T-cell (primary cell): ENCODE data around the gene MMP23B. TPM values are rescaled to one million over a fixed set of nuclear protein-coding genes. Genes with fewer than 3 reads are reported as not detected.

Experiments used
- ATAC-seq, 4 experiments: fragments of 200-7000 bp in 3 of 4; fragments of 150-1000 bp in 1 of 4; cut with Tn5 transposase; replicated peaks in 1 of 4; 1 replicate in 3 of 4; 2 replicates in 1 of 4; pipeline ENCODE4 v1.10.0; 2021; ENCODE audit warnings: moderate library complexity in 3 of 4, mild to moderate bottlenecking in 2 of 4, moderate number of reproducible peaks in 1 of 4
- CTCF ChIA-PET, 2 donors: fragments of 300-600 bp; sonication (Branson Sonifier 250); formaldehyde crosslinking; loops; one replicate each; lab custom pipeline; 2022; ENCODE audit warnings: antibody characterized with exemption in 2 of 2; lab: Charles Lee
- POLR2A ChIA-PET, 2 donors: fragments of 300-600 bp; sonication (Branson Sonifier 250); formaldehyde crosslinking; loops; one replicate each; lab custom pipeline; 2022; ENCODE audit warnings: antibody characterized with exemption in 2 of 2; lab: Charles Lee
- DNase-seq, 35 experiments: peaks; one replicate each; pipeline versions ENCODE4 v3.0.0 to v3.0.0-alpha.2; 2013 to 2023
- H3K27ac ChIP-seq: one replicate; pipeline ENCODE4 v1.5.1; 2013; ENCODE audit warnings: low read length
- H3K27me3 ChIP-seq, 2 experiments: replicated peaks in 1 of 2; 1 replicate in 1 of 2; 2 replicates in 1 of 2; pipeline versions ENCODE4 v1.6.1 to v1.7.0; 2013; ENCODE audit warnings: low read length in 1 of 2, mixed read lengths in 1 of 2; ENCODE audit not compliant: control insufficient read depth in 2 of 2, insufficient read depth in 2 of 2; ENCODE audit errors: extremely low read depth in 1 of 2
- H3K36me3 ChIP-seq, 2 donors: 1 replicate in 1 of 2; 2 replicates in 1 of 2; pipeline versions ENCODE4 v1.6.1 to v1.7.0; 2013; ENCODE audit warnings: low read length in 1 of 2; ENCODE audit not compliant: control insufficient read depth in 2 of 2, insufficient read depth in 1 of 2; ENCODE audit errors: extremely low read depth in 1 of 2
- H3K4me1 ChIP-seq, 2 experiments: 1 replicate in 1 of 2; 2 replicates in 1 of 2; pipeline versions ENCODE4 v1.6.1 to v1.7.0; 2013; ENCODE audit warnings: low read length in 2 of 2, mixed read lengths in 1 of 2; ENCODE audit not compliant: insufficient read depth in 2 of 2, control insufficient read depth in 1 of 2; ENCODE audit errors: extremely low read depth in 1 of 2
- H3K4me3 ChIP-seq, 2 donors: 1 replicate in 1 of 2; 2 replicates in 1 of 2; pipeline versions ENCODE4 v1.5.1 to v1.7.0; 2013; ENCODE audit warnings: mild to moderate bottlenecking in 2 of 2, low read length in 1 of 2, moderate library complexity in 1 of 2; ENCODE audit not compliant: control insufficient read depth in 1 of 2; ENCODE audit errors: extremely low read depth in 1 of 2
- H3K9me3 ChIP-seq: 2 replicates; pipeline ENCODE4 v1.7.0; 2013
- H3K27ac Mint-ChIP-seq, 2 donors: one replicate each; pipeline ENCODE4 v1.8.0; 2020 to 2021; ENCODE audit warnings: mild to moderate bottlenecking in 2 of 2, mixed read lengths in 2 of 2
- H3K27me3 Mint-ChIP-seq, 2 donors: one replicate each; pipeline ENCODE4 v1.8.0; 2021 to 2022; ENCODE audit warnings: mixed read lengths in 2 of 2
- H3K36me3 Mint-ChIP-seq: one replicate; pipeline ENCODE4 v1.8.0; 2021; ENCODE audit warnings: mixed read lengths
- H3K4me1 Mint-ChIP-seq, 3 donors: one replicate each; pipeline ENCODE4 v1.8.0; 2020 to 2022; ENCODE audit warnings: mixed read lengths in 3 of 3, mild to moderate bottlenecking in 1 of 3
- H3K4me3 Mint-ChIP-seq, 3 donors: one replicate each; pipeline ENCODE4 v1.8.0; 2020 to 2022; ENCODE audit warnings: mild to moderate bottlenecking in 3 of 3, mixed read lengths in 3 of 3, moderate library complexity in 3 of 3
- H3K9me3 Mint-ChIP-seq, 3 donors: one replicate each; pipeline ENCODE4 v1.8.0; 2020 to 2022; ENCODE audit warnings: mixed read lengths in 3 of 3
- WGBS: methylation state at CpG from one replicate; pipeline ENCODE4 v1.1.5; 2013; ENCODE audit warnings: missing lambda C conversion rate; ENCODE audit not compliant: insufficient coverage; 5-methylcytosine and 5-hydroxymethylcytosine counted together
- total RNA-seq, 35 experiments: library from RNA in 6 of 35; stranded (reverse) in 6 of 35; fragments of 120-200 nt in 1 of 35; gene quantifications; one replicate each; pipeline versions ENCODE4 v1.2.1 to v1.2.4 and lab custom pipeline; 2013 to 2026

The MMP23B gene
- total RNA-seq, 5 donors from 2014 or later (not counting 1 experiment from before 2014, with no cell fraction given), result 4.8 to 11.2 (median 6.8) TPM

- Histone ChIP-seq H3K4me3 (no peak overlapping the region), H3K36me3 (no peaks in the 10 kb centered on the region), H3K27ac (no peak overlapping the region), H3K4me1 (peaks cover 6 to 22% of the 10 kb centered on the region in 2 experiments), H3K27me3 (peaks cover 0 to 31% of the 10 kb centered on the region in 2 experiments), H3K9me3 (no peaks in the 10 kb centered on the region)
- H3K36me3 Mint-ChIP-seq, result no peaks in the 10 kb centered on the region
- DNase-seq (no peak), ATAC-seq (no peak)
- 94% methylated on average over 10 of the region's 13 CpGs for WGBS
- peaks cover 0 to 6% of the 10 kb centered on the region in 2 donors for H3K27me3 Mint-ChIP-seq
- CTCF ChIA-PET, result no interaction called here
- peaks cover 7 to 12% (median 11%) of the 10 kb centered on the region in 3 donors for H3K4me1 Mint-ChIP-seq
- H3K27ac Mint-ChIP-seq, result peak overlapping the region in 1 of 2 donors; percentile 61
- H3K9me3 Mint-ChIP-seq, result no peaks in the 10 kb centered on the region
- peak overlapping the region; percentile 72 to 83 (median 80) for H3K4me3 Mint-ChIP-seq
- POLR2A ChIA-PET, result no interaction called here
Observed at GRCh38 chr1:1598720-1599029, 33.3 kb upstream of the MMP23B start.

- DNase-seq (peak in 25 of 35 experiments; percentile 11 to 68 (median 30)), ATAC-seq (peak; percentile 62 to 76 (median 74))
- Histone ChIP-seq H3K4me3 (peak overlapping the region in 1 of 2 donors; percentile 15), H3K27me3 (peaks cover 0 to 31% of the 10 kb centered on the region in 2 experiments), H3K9me3 (no peaks in the 10 kb centered on the region), H3K4me1 (peaks cover 6 to 22% of the 10 kb centered on the region in 2 experiments), H3K27ac (no peak overlapping the region), H3K36me3 (no peaks in the 10 kb centered on the region)
- Mint-ChIP-seq H3K4me3 (peak overlapping the region; percentile 72 to 83 (median 80)), H3K27ac (peak overlapping the region; percentile 61 to 73), H3K36me3 (no peaks in the 10 kb centered on the region), H3K9me3 (no peaks in the 10 kb centered on the region), H3K4me1 (peaks cover 7 to 12% (median 11%) of the 10 kb centered on the region in 3 donors), H3K27me3 (peaks cover 0 to 6% of the 10 kb centered on the region in 2 donors)
- 19% methylated on average over 109 of the region's 111 CpGs for WGBS
- CTCF ChIA-PET, result no interaction called here
- POLR2A ChIA-PET, result no interaction called here
Observed at GRCh38 chr1:1599030-1599934, 32.7 kb upstream of the MMP23B start.

- Mint-ChIP-seq H3K27me3 (peaks cover 0 to 6% of the 10 kb centered on the region in 2 donors), H3K9me3 (no peaks in the 10 kb centered on the region), H3K27ac (peak within 1 kb of the TSS; percentile 61 to 73), H3K4me3 (peak within 1 kb of the TSS; percentile 72 to 83 (median 80)), H3K36me3 (no peaks in the 10 kb centered on the region), H3K4me1 (peaks cover 7 to 13% (median 12%) of the 10 kb centered on the region in 3 donors)
- WGBS, result 7% methylated on average over 76 of the region's 125 CpGs
- Histone ChIP-seq H3K36me3 (no peaks in the 10 kb centered on the region), H3K27me3 (peaks cover 0 to 31% of the 10 kb centered on the region in 2 experiments), H3K9me3 (no peaks in the 10 kb centered on the region), H3K4me1 (peaks cover 6 to 22% of the 10 kb centered on the region in 2 experiments), H3K27ac (no peak within 1 kb of the TSS), H3K4me3 (peak within 1 kb of the TSS in 1 of 2 donors; percentile 59)
- ATAC-seq (peak in 3 of 4 experiments; percentile 3 to 59 (median 18)), DNase-seq (no peak)
- POLR2A ChIA-PET, result no interaction called here
- CTCF ChIA-PET, result no interaction called here
Observed at GRCh38 chr1:1599935-1600860, 31.8 kb upstream of the MMP23B start, which contains the start of gene FNDC10. TSS of gene FNDC10 (minus strand) at chr1:1600135. CDS start at chr1:1600015, 120 bp downstream.

- Mint-ChIP-seq H3K36me3 (no peaks in the 10 kb centered on the region), H3K9me3 (no peaks in the 10 kb centered on the region), H3K27ac (no peak overlapping the region), H3K27me3 (peaks cover 0 to 6% of the 10 kb centered on the region in 2 donors), H3K4me3 (peak overlapping the region; percentile 60 to 70 (median 69)), H3K4me1 (peaks cover 7 to 13% (median 12%) of the 10 kb centered on the region in 3 donors)
- H3K4me1 ChIP-seq, result peaks cover 6 to 22% of the 10 kb centered on the region in 2 experiments
- WGBS, result 90% methylated on average over 15 of the region's 22 CpGs
- ChIA-PET CTCF (no interaction called here), POLR2A (no interaction called here)
- DNase-seq (no peak), ATAC-seq (no peak)
- no peak overlapping the region for H3K4me3 ChIP-seq
- no peaks in the 10 kb centered on the region for H3K36me3 ChIP-seq
- no peak overlapping the region for H3K27ac ChIP-seq
- H3K9me3 ChIP-seq, result no peaks in the 10 kb centered on the region
- H3K27me3 ChIP-seq, result peaks cover 0 to 31% of the 10 kb centered on the region in 2 experiments
Observed at GRCh38 chr1:1600861-1601563, 31.0 kb upstream of the MMP23B start.

- Mint-ChIP-seq H3K4me3 (peak overlapping the region in 1 of 3 donors; percentile 70), H3K9me3 (no peaks in the 10 kb centered on the region), H3K4me1 (peaks cover 9 to 15% (median 14%) of the 10 kb centered on the region in 3 donors), H3K27me3 (peaks cover 0 to 6% of the 10 kb centered on the region in 2 donors), H3K27ac (no peak overlapping the region), H3K36me3 (no peaks in the 10 kb centered on the region)
- ATAC-seq (no peak), DNase-seq (no peak)
- peaks cover 8 to 25% of the 10 kb centered on the region in 2 experiments for H3K4me1 ChIP-seq
- H3K9me3 ChIP-seq, result no peaks in the 10 kb centered on the region
- WGBS, result 93% methylated on average over 12 of the region's 15 CpGs
- peaks cover 0 to 31% of the 10 kb centered on the region in 2 experiments for H3K27me3 ChIP-seq
- CTCF ChIA-PET, result no interaction called here
- no peak overlapping the region for H3K27ac ChIP-seq
- POLR2A ChIA-PET, result no interaction called here
- H3K36me3 ChIP-seq, result no peaks in the 10 kb centered on the region
- H3K4me3 ChIP-seq, result no peak overlapping the region
Observed at GRCh38 chr1:1601564-1602303, 30.2 kb upstream of the MMP23B start.
